Suprapubic skin (tissue), 4 donors: ENCODE measurements around the gene SULT2B1.

Experiments
- POLR2A ChIP-seq, 2 donors: fragments of 450-650 bp; IDR thresholded peaks; one replicate each; pipeline ENCODE4 v1.6.1; 2017; ENCODE audit warnings: antibody characterized with exemption in 2 of 2, mild to moderate bottlenecking in 2 of 2, moderate library complexity in 2 of 2
- POLR2AphosphoS5 ChIP-seq, 3 donors: sonication (generic); formaldehyde crosslinking; IDR thresholded peaks; one replicate each; pipeline ENCODE4 v1.6.1; 2017; ENCODE audit warnings: antibody characterized with exemption in 3 of 3
- TF ChIP-seq, protein P1 (sequence below), 2 donors: fragments of 200-600 bp in 1 of 2; fragments of 450-650 bp in 1 of 2; sonication (generic) in 1 of 2; IDR thresholded peaks; one replicate each; pipeline ENCODE4 v1.5.1; 2016 to 2019; ENCODE audit warnings: antibody characterized with exemption in 2 of 2, mild to moderate bottlenecking in 1 of 2, moderate library complexity in 1 of 2

DNA sequence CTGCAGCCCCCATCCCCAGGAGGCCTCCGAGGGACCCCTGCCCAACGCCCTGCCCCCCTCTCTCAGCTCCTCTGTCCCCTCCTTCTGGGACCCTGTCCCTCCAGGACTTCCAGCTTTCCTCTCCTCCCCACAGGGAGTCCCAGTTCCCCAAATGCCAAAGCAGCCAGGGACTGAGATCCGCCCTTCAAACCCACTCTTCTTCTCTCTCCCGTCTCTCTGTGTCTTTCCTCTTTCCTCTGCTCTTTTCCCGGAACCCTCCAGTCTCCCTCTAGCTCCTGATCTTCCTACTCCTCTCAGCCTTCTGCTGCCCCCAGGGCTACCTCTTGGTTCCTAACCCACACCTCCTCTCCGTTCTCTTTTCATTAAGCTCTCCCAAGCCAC, 93.6 kb downstream of the SULT2B1 start:
- TF ChIP-seq, protein P1, sequence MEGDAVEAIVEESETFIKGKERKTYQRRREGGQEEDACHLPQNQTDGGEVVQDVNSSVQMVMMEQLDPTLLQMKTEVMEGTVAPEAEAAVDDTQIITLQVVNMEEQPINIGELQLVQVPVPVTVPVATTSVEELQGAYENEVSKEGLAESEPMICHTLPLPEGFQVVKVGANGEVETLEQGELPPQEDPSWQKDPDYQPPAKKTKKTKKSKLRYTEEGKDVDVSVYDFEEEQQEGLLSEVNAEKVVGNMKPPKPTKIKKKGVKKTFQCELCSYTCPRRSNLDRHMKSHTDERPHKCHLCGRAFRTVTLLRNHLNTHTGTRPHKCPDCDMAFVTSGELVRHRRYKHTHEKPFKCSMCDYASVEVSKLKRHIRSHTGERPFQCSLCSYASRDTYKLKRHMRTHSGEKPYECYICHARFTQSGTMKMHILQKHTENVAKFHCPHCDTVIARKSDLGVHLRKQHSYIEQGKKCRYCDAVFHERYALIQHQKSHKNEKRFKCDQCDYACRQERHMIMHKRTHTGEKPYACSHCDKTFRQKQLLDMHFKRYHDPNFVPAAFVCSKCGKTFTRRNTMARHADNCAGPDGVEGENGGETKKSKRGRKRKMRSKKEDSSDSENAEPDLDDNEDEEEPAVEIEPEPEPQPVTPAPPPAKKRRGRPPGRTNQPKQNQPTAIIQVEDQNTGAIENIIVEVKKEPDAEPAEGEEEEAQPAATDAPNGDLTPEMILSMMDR (IDR thresholded peaks at IDR 0.05), result no peak
- TF ChIP-seq POLR2AphosphoS5 (IDR thresholded peaks at IDR 0.05) (no peak), POLR2A (IDR thresholded peaks at IDR 0.05) (no peak)
